Measurements from ENCODE around the gene SLC25A6. TPM values are rescaled to one million over a fixed set of nuclear protein-coding genes. Genes with fewer than 3 reads are reported as not detected.

The SLC25A6 gene
- total RNA-seq, 2 donors from 2014 or later: 419 to 474 TPM

- Histone ChIP-seq H3K9me3 (no peaks in the 10 kb centered on the region), H3K27ac (no peak overlapping the region), H3K36me3 (no peaks in the 10 kb centered on the region), H3K4me3 (no peak overlapping the region), H3K27me3 (no peaks in the 10 kb centered on the region), H3K9ac (ENCODE audit: low read depth in 2 of 2, low read length in 2 of 2) (no peak overlapping the region), H3K4me1 (no peaks in the 10 kb centered on the region)
- DNase-seq: no peak
- TF ChIP-seq, protein P1, sequence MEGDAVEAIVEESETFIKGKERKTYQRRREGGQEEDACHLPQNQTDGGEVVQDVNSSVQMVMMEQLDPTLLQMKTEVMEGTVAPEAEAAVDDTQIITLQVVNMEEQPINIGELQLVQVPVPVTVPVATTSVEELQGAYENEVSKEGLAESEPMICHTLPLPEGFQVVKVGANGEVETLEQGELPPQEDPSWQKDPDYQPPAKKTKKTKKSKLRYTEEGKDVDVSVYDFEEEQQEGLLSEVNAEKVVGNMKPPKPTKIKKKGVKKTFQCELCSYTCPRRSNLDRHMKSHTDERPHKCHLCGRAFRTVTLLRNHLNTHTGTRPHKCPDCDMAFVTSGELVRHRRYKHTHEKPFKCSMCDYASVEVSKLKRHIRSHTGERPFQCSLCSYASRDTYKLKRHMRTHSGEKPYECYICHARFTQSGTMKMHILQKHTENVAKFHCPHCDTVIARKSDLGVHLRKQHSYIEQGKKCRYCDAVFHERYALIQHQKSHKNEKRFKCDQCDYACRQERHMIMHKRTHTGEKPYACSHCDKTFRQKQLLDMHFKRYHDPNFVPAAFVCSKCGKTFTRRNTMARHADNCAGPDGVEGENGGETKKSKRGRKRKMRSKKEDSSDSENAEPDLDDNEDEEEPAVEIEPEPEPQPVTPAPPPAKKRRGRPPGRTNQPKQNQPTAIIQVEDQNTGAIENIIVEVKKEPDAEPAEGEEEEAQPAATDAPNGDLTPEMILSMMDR (IDR thresholded peaks at IDR 0.05): no peak
- intact Hi-C loops (cut with DNase I): no loop called here
These were observed 26.2 kb upstream of the SLC25A6 start for GRCh38 chrX:1417921-1418771.

GRCh38 chrX:1416965-1417760 is 25.2 kb upstream of the SLC25A6 start:
- intact Hi-C loops (cut with DNase I): no loop called here
- H3K9me3 ChIP-seq: no peaks in the 10 kb centered on the region
- DNase-seq: no peak
- no peak overlapping the region for H3K27ac ChIP-seq
- TF ChIP-seq, protein P1 (IDR thresholded peaks at IDR 0.05): no peak
- H3K27me3 ChIP-seq: no peaks in the 10 kb centered on the region
- H3K9ac ChIP-seq (ENCODE audit: low read depth in 2 of 2, low read length in 2 of 2): no peak overlapping the region
- no peaks in the 10 kb centered on the region for H3K4me1 ChIP-seq
- H3K36me3 ChIP-seq: no peaks in the 10 kb centered on the region
- H3K4me3 ChIP-seq: no peak overlapping the region

DNA sequence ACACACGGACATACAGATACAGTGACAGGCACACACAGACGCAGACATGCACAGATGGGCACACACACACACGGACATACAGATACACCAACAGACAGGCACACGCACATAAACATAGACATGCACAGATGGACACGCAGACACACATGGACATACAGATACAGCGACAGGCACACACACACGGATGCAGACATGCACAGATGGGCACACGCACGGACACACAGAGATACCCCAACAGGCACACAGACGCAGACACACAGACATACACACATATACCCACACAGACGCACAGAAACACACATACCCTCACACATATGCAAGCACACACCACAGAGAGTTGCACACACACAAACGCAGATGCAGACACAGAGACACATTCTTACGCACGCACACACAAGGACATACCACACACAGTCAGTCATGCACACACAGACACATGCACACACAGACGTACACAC is 24.4 kb upstream of the SLC25A6 start:
- no peak for DNase-seq
- TF ChIP-seq, protein P1 (IDR thresholded peaks at IDR 0.05): no peak
- Histone ChIP-seq H3K4me3 (no peak overlapping the region), H3K9me3 (no peaks in the 10 kb centered on the region), H3K27ac (no peak overlapping the region), H3K4me1 (no peaks in the 10 kb centered on the region), H3K9ac (ENCODE audit: low read depth in 2 of 2, low read length in 2 of 2) (no peak overlapping the region), H3K27me3 (no peaks in the 10 kb centered on the region), H3K36me3 (no peaks in the 10 kb centered on the region)
- intact Hi-C loops (cut with DNase I): no loop called here

- H3K9me3 ChIP-seq: no peaks in the 10 kb centered on the region
- intact Hi-C loops (cut with DNase I): no loop called here
- H3K36me3 ChIP-seq: no peaks in the 10 kb centered on the region
- no peak for DNase-seq
- no peak overlapping the region for H3K9ac ChIP-seq (ENCODE audit: low read depth in 2 of 2, low read length in 2 of 2)
- H3K4me1 ChIP-seq: no peaks in the 10 kb centered on the region
- H3K27me3 ChIP-seq: no peaks in the 10 kb centered on the region
- H3K4me3 ChIP-seq: no peak overlapping the region
- H3K27ac ChIP-seq: no peak overlapping the region
- TF ChIP-seq, protein P1 (IDR thresholded peaks at IDR 0.05): no peak
These were observed 20.7 kb upstream of the SLC25A6 start for GRCh38 chrX:1412551-1413161.

DNA sequence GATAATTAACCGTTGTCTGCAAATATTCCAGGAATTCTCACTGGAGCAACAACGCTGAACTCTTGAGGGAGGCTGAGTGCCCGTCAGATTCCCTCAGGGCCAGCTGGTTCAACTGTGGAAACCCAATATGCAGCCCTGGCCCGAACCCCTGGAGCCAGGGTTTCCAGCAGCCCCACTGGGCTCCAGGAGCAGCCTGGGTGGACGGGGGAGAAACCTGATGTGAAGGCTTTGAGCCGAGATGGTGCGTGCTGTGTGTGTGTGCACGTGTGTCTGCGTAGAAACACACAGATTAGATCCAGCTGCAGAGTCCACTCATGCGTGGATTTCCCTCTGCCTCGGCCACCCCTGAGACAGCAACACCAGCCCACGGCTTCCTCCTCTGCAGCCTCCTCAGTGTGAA is 19.4 kb upstream of the SLC25A6 start:
- TF ChIP-seq, protein P1 (IDR thresholded peaks at IDR 0.05): no peak
- Histone ChIP-seq H3K4me1 (no peaks in the 10 kb centered on the region), H3K4me3 (no peak overlapping the region), H3K36me3 (no peaks in the 10 kb centered on the region), H3K27ac (no peak overlapping the region), H3K9ac (ENCODE audit: low read depth in 2 of 2, low read length in 2 of 2) (no peak overlapping the region), H3K9me3 (no peaks in the 10 kb centered on the region), H3K27me3 (no peaks in the 10 kb centered on the region)
- intact Hi-C loops (cut with DNase I): no loop called here
- no peak for DNase-seq
